ENCODE measurements around the gene MAGI2. TPM values are rescaled to one million over a fixed set of nuclear protein-coding genes. Genes with fewer than 3 reads are reported as not detected.
A peak's percentile ranks its signal among the peaks of the same experiment; 100 is the strongest.

MAGI2 gene
- total RNA-seq, 3 donors from 2014 or later = 9.8 to 22.7 (median 20.2) TPM

- intact Hi-C loops (cut with DNase I; ENCODE audit: low total_unique reads) = no loop called here
- Histone ChIP-seq H3K36me3 (no peaks in the 10 kb centered on the region), H3K4me1 (no peaks in the 10 kb centered on the region), H3K4me3 (no peak overlapping the region), H3K27me3 (no peaks in the 10 kb centered on the region), H3K9me3 (no peaks in the 10 kb centered on the region), H3K27ac (no peak overlapping the region)
- TF ChIP-seq POLR2AphosphoS5 (IDR thresholded peaks at IDR 0.05) = no peak
- no peak for TF ChIP-seq CTCF (IDR thresholded peaks at IDR 0.05)
- no peak for TF ChIP-seq POLR2A (IDR thresholded peaks at IDR 0.05)
- no peak for DNase-seq (ENCODE audit: low spot score in 2 of 2)
Observed at GRCh38 chr7:79312022-79312421, 141.4 kb downstream of the MAGI2 start.

GRCh38 chr7:79308192-79308591 is 145.3 kb downstream of the MAGI2 start:
- Histone ChIP-seq H3K27me3 (no peaks in the 10 kb centered on the region), H3K27ac (no peak overlapping the region), H3K9me3 (no peaks in the 10 kb centered on the region), H3K4me1 (no peaks in the 10 kb centered on the region), H3K36me3 (no peaks in the 10 kb centered on the region), H3K4me3 (no peak overlapping the region)
- TF ChIP-seq CTCF (IDR thresholded peaks at IDR 0.05) = no peak
- no peak for TF ChIP-seq POLR2A (IDR thresholded peaks at IDR 0.05)
- TF ChIP-seq POLR2AphosphoS5 (IDR thresholded peaks at IDR 0.05) = no peak
- peak in 1 of 2 donors; percentile 53 for DNase-seq (ENCODE audit: low spot score in 2 of 2)
- intact Hi-C loops (cut with DNase I; ENCODE audit: low total_unique reads) = loop anchor here (10.0 kb wide), 1 partner anchor 1653 kb away; no protein-coding TSS in a partner anchor

- no peaks in the 10 kb centered on the region for H3K36me3 ChIP-seq
- H3K27ac ChIP-seq = peak overlapping the region; percentile 1 to 5
Observed at GRCh38 chr7:79307376-79307775, 146.1 kb downstream of the MAGI2 start.

GRCh38 chr7:79304711-79305110 is 148.8 kb downstream of the MAGI2 start:
- H3K36me3 ChIP-seq = no peaks in the 10 kb centered on the region
- no peak overlapping the region for H3K27ac ChIP-seq
- intact Hi-C loops (cut with DNase I; ENCODE audit: low total_unique reads) = loop anchor here (10.0 kb wide), 1 partner anchor 1650 kb away; no protein-coding TSS in a partner anchor
- H3K4me3 ChIP-seq = no peak overlapping the region
- peaks cover 0 to 5% of the 10 kb centered on the region in 2 donors for H3K9me3 ChIP-seq
- H3K27me3 ChIP-seq = no peaks in the 10 kb centered on the region
- no peaks in the 10 kb centered on the region for H3K4me1 ChIP-seq
- no peak for DNase-seq (ENCODE audit: low spot score in 2 of 2)
- TF ChIP-seq POLR2A (IDR thresholded peaks at IDR 0.05) = no peak
- no peak for TF ChIP-seq POLR2AphosphoS5 (IDR thresholded peaks at IDR 0.05)
- no peak for TF ChIP-seq CTCF (IDR thresholded peaks at IDR 0.05)

More at GRCh38 chr7:79307376-79307775, 146.1 kb downstream of the MAGI2 start:
- DNase-seq (ENCODE audit: low spot score in 2 of 2) = no peak
- no peaks in the 10 kb centered on the region for H3K9me3 ChIP-seq
- intact Hi-C loops (cut with DNase I; ENCODE audit: low total_unique reads) = loop anchor here (10.0 kb wide), 1 partner anchor 1653 kb away; no protein-coding TSS in a partner anchor
- TF ChIP-seq POLR2A (IDR thresholded peaks at IDR 0.05) (no peak), POLR2AphosphoS5 (IDR thresholded peaks at IDR 0.05) (no peak), CTCF (IDR thresholded peaks at IDR 0.05) (no peak)
- H3K4me1 ChIP-seq = no peaks in the 10 kb centered on the region
- H3K27me3 ChIP-seq = no peaks in the 10 kb centered on the region
- H3K4me3 ChIP-seq = no peak overlapping the region

GRCh38 chr7:79302293-79302692 is 151.2 kb downstream of the MAGI2 start:
- TF ChIP-seq POLR2A (IDR thresholded peaks at IDR 0.05) (no peak), CTCF (IDR thresholded peaks at IDR 0.05) (no peak), POLR2AphosphoS5 (IDR thresholded peaks at IDR 0.05) (no peak)
- Histone ChIP-seq H3K9me3 (peaks cover 0 to 5% of the 10 kb centered on the region in 2 donors), H3K27me3 (no peaks in the 10 kb centered on the region), H3K4me3 (no peak overlapping the region), H3K36me3 (no peaks in the 10 kb centered on the region), H3K4me1 (no peaks in the 10 kb centered on the region), H3K27ac (no peak overlapping the region)
- DNase-seq (ENCODE audit: low spot score in 2 of 2) = no peak
- intact Hi-C loops (cut with DNase I; ENCODE audit: low total_unique reads) = loop anchor here (10.0 kb wide), 1 partner anchor 1647 kb away; no protein-coding TSS in a partner anchor

All from breast epithelium (tissue), 4 donors.